Endothelial cell (in vitro differentiated cells): ENCODE measurements around the gene EYA2. TPM values are rescaled to one million over a fixed set of nuclear protein-coding genes. Genes with fewer than 3 reads are reported as not detected.

Source experiments
- DNase-seq: peaks from one replicate; pipeline ENCODE4 v3.0.0; 2021; ENCODE audit warnings: low spot score
- H3K27ac Mint-ChIP-seq: one replicate; pipeline ENCODE4 v1.8.0; 2021; ENCODE audit warnings: mixed read lengths, inconsistent platforms; ENCODE audit not compliant: unreplicated experiment
- H3K27me3 Mint-ChIP-seq: one replicate; pipeline ENCODE4 v1.8.0; 2021; ENCODE audit warnings: mild to moderate bottlenecking, moderate library complexity, mixed read lengths, inconsistent platforms; ENCODE audit not compliant: unreplicated experiment
- H3K36me3 Mint-ChIP-seq: one replicate; pipeline ENCODE4 v1.8.0; 2021; ENCODE audit warnings: mild to moderate bottlenecking, low read depth, mixed read lengths, inconsistent platforms; ENCODE audit not compliant: unreplicated experiment
- H3K4me1 Mint-ChIP-seq: one replicate; pipeline ENCODE4 v1.8.0; 2021; ENCODE audit warnings: mild to moderate bottlenecking, mixed read lengths, inconsistent platforms; ENCODE audit not compliant: unreplicated experiment
- H3K4me3 Mint-ChIP-seq: one replicate; pipeline ENCODE4 v1.8.0; 2021; ENCODE audit warnings: mild to moderate bottlenecking, mixed read lengths, inconsistent platforms; ENCODE audit not compliant: unreplicated experiment
- H3K9me3 Mint-ChIP-seq: one replicate; pipeline ENCODE4 v1.8.0; 2021; ENCODE audit warnings: mixed read lengths, inconsistent platforms; ENCODE audit not compliant: unreplicated experiment
- CTCF ChIP-seq: fragments of 200-600 bp; sonication (generic); IDR thresholded peaks from one replicate; pipeline ENCODE4 v1.5.0; 2021; ENCODE audit warnings: antibody characterized with exemption; ENCODE audit not compliant: unreplicated experiment
- total RNA-seq: library from RNA; stranded (reverse); fragmentation: NEBNext Ultra II Directional; extraction: Animal tissue kit (Norgen Biotek cat#: 25700); gene quantifications from one replicate; pipeline ENCODE4 v1.2.1, GENCODE V29; 2021; ENCODE audit not compliant: unreplicated experiment

EYA2 gene
- total RNA-seq, 1 donor from 2014 or later: not detected

GRCh38 chr20:47031821-47032220, 137.2 kb downstream of the EYA2 start:
- H3K4me1 Mint-ChIP-seq: peaks cover 6% of the 10 kb centered on the region
- H3K4me3 Mint-ChIP-seq: no peak overlapping the region
- no peaks in the 10 kb centered on the region for H3K9me3 Mint-ChIP-seq
- H3K27ac Mint-ChIP-seq: no peak overlapping the region
- H3K27me3 Mint-ChIP-seq: peaks cover 2% of the 10 kb centered on the region
- H3K36me3 Mint-ChIP-seq: peaks cover 3% of the 10 kb centered on the region
- no peak for DNase-seq
- TF ChIP-seq CTCF: no peak

GRCh38 chr20:47032933-47033578, 138.4 kb downstream of the EYA2 start:
- Mint-ChIP-seq H3K9me3 (no peaks in the 10 kb centered on the region), H3K4me1 (peaks cover 6% of the 10 kb centered on the region), H3K4me3 (no peak overlapping the region), H3K27ac (no peak overlapping the region), H3K36me3 (peaks cover 3% of the 10 kb centered on the region), H3K27me3 (peaks cover 4% of the 10 kb centered on the region)
- no peak for DNase-seq
- no peak for TF ChIP-seq CTCF

- TF ChIP-seq CTCF: no peak
- Mint-ChIP-seq H3K27ac (no peak overlapping the region), H3K27me3 (peaks cover 4% of the 10 kb centered on the region), H3K36me3 (peaks cover 3% of the 10 kb centered on the region), H3K4me1 (peaks cover 6% of the 10 kb centered on the region), H3K4me3 (no peak overlapping the region), H3K9me3 (no peaks in the 10 kb centered on the region)
- DNase-seq: no peak
These were observed 139.0 kb downstream of the EYA2 start for GRCh38 chr20:47033665-47034064.

GRCh38 chr20:47035026-47035590, 140.5 kb downstream of the EYA2 start:
- no peaks in the 10 kb centered on the region for H3K9me3 Mint-ChIP-seq
- H3K4me3 Mint-ChIP-seq: no peak overlapping the region
- peaks cover 6% of the 10 kb centered on the region for H3K4me1 Mint-ChIP-seq
- no peak for DNase-seq
- peaks cover 3% of the 10 kb centered on the region for H3K36me3 Mint-ChIP-seq
- no peak overlapping the region for H3K27ac Mint-ChIP-seq
- no peak for TF ChIP-seq CTCF
- peaks cover 4% of the 10 kb centered on the region for H3K27me3 Mint-ChIP-seq

- Mint-ChIP-seq H3K27me3 (peaks cover 4% of the 10 kb centered on the region), H3K27ac (no peak overlapping the region), H3K4me3 (no peak overlapping the region), H3K4me1 (no peaks in the 10 kb centered on the region), H3K36me3 (peaks cover 3% of the 10 kb centered on the region), H3K9me3 (no peaks in the 10 kb centered on the region)
- no peak for TF ChIP-seq CTCF
- no peak for DNase-seq
These were observed 141.6 kb downstream of the EYA2 start for GRCh38 chr20:47036091-47036870.
